ENCODE results near the gene GDF3.
"Not testable (repeated sequence)": the region's sequence is repeated elsewhere in the genome, so short reads cannot be mapped to it uniquely, and the experiment has no call there.

The GDF3 gene

GRCh38 chr12:7666595-7666994 is 29.0 kb downstream of the GDF3 start:
- no peak for DNase-seq

DNA sequence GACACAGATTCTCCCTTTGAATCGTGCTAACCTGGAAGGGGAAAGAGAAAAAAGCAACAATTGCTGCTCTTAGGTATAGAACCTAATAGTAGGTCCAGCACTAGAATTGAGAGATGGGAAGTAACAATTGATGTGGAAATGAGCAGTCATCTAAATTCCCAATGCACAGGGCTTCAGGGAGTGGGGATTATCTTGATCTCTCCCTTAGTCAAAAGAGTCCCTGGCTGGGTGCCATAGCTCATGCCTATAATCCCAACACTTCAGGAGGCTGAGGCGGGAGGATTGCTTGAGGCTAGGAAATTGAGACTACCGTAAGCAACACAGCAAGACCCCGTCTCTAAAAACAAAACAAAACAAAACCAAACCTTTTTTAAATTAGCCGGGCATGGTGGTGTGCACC is 33.8 kb downstream of the GDF3 start:
- no peak for DNase-seq

DNA sequence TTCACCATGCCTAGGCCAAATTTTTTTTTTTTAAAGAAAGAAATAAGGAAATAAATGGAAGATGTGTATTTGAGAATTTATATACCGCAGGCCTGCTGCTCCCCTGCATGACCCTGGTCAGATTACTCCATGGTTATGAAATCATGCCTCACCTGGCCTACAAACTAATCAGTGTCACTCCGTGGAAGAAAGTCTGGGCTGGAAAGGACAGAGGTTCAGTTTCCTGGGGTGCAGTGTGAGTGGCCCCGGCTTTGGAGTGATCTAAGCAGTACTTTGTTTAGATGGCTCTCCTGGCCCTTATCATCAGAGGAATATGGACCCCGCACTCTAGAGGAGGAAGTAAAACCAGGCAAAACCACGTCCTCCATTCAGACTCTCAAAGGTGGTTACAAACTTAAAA is 39.5 kb downstream of the GDF3 start:
- no peak for DNase-seq

DNA sequence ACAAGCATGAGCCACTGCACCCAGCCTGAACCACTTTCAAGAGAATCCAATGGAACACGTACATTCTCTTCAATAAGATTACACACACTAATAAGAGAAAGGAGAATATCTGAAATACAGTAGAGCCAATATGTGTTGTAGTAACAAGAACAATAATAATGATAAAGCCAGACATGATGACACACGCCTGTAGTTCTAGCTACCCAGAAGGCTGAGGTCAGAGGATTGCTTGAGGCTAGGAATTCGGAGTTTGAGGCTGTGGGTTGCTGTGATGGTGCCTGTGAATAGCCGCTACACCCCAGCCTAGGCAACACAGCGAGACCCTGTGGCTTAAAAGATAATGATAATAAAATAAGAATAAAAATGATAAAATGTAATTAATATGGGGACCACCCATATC is 45.5 kb downstream of the GDF3 start:
- DNase-seq, result no peak

- DNase-seq, result no peak
Measured at GRCh38 chr12:7647071-7647470, 48.5 kb downstream of the GDF3 start.

DNA sequence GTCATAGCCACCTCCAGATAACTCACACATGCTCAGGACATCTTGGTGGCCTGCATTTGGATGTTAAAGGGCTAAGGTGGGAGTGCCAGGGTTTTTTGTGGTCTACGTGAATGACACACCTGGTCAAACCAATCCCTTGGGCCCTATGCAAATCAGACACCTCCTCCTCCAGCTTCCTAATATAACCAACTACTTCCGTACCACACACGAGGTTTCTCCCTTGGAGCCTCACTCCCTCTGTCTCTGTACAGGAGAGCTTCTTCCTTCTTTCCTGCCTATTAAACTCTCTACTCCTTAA is 49.4 kb downstream of the GDF3 start:
- no peak for DNase-seq

GRCh38 chr12:7645395-7646177 is 50.0 kb downstream of the GDF3 start:
- DNase-seq, result no peak

DNA sequence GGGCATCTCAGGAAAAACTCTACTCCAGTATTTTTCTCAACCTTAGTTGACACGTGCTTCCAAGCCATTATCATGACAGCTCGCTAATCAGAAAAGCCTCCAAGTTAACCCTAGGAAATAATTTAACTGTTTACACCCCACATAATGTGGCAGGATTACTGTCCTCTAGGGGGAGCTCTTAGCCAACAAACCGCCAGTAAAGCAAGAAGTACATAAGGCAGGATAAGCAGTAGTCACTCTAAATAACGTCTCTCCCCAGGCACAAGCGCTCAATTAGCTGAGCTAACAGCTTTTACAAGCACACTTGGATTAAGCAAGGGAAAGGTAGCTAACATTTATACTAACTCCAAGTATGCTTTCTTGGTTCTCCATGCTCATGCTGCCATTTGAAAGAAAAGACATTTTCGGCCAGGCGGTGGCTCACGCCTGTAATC is 52.7 kb downstream of the GDF3 start:
- DNase-seq, result no peak

DNA sequence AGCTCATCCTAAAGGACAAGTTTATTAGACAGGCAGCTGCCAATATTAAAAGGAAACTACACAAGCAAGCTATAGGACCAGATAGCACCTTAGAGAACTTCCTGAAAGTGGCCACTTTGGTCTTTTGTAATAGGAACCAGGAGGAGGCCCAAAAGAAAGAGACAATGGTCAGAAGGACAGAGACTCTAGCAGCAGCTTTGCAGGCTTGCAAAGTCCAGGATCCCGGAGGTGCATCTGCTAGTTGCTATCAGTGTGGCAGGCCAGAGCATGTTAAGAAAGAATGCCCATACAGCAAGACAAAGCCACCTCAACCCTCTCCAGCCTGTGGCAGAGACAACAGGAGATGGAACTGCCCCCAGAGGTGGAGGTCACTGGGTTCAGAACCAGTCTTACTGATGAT is 53.3 kb downstream of the GDF3 start:
- DNase-seq, result no peak

- not testable (repeated sequence) for DNase-seq
Measured at GRCh38 chr12:7640123-7640995, 55.2 kb downstream of the GDF3 start.

Measured in amniotic stem cell (primary cell).